HCT116 (cell line): ENCODE results near the gene CASP8AP2. TPM values are rescaled to one million over a fixed set of nuclear protein-coding genes. Genes with fewer than 3 reads are reported as not detected.

ENCODE experiments used
- ATAC-seq: fragments of 200-7000 bp; cut with Tn5 transposase; 2 replicates; pipeline ENCODE4 v1.9.1; 2020; ENCODE audit warnings: mild to moderate bottlenecking, moderate library complexity
- BruUV-seq: library from RNA; stranded (reverse); fragments of 400-500 nt; replicated peaks from 2 replicates; lab custom pipeline; 2021; lab: Mats Ljungman, UMichigan
- CTCF ChIA-PET: fragments of 300-600 bp; sonication (Branson Sonifier 250); formaldehyde crosslinking; loops from one replicate; lab custom pipeline; 2021; ENCODE audit warnings: antibody characterized with exemption; lab: Charles Lee
- POLR2A ChIA-PET: fragments of 300-600, 350-600 bp; sonication (Branson Sonifier 250); formaldehyde crosslinking; loops from one replicate; lab custom pipeline; 2021; ENCODE audit warnings: antibody characterized with exemption; lab: Charles Lee
- RAD21 ChIA-PET, 2 experiments: fragments of 300-600 bp; sonication (Branson Sonifier 250); formaldehyde crosslinking; loops; one replicate each; lab custom pipeline; 2023; ENCODE audit warnings: low total read pairs in 2 of 2; ENCODE audit not compliant: uncharacterized antibody in 2 of 2, unreplicated experiment in 2 of 2, low non-redundant PET in 1 of 2; lab: Charles Lee
- DNase-seq: peaks from one replicate; pipeline ENCODE4 v3.0.0-alpha.2; 2010; ENCODE audit warnings: low read depth, low spot score
- H2AFZ ChIP-seq: fragments of 200-600 bp; shearing (Covaris generic), sonication (generic); 2 replicates; pipeline ENCODE4 v1.6.1; 2017; ENCODE audit warnings: low read depth, mixed run types, mixed read lengths, antibody characterized with exemption, low read length; ENCODE audit not compliant: poor library complexity, severe bottlenecking
- H3K27ac ChIP-seq: 2 replicates; pipeline ENCODE4 v1.5.1; 2012; ENCODE audit warnings: low read depth, low read length
- H3K27me3 ChIP-seq: fragments of 200-600 bp; sonication (generic); 2 replicates; pipeline ENCODE4 v1.6.1; 2016; ENCODE audit warnings: mixed run types, low read length, mixed read lengths; ENCODE audit not compliant: insufficient read depth
- H3K36me3 ChIP-seq, 2 experiments: fragments of 200-500 bp in 1 of 2; fragments of 200-600 bp in 1 of 2; sonication (Bioruptor generic) in 1 of 2; sonication (generic) in 1 of 2; 2 replicates each; pipeline versions ENCODE4 v1.5.1 to v1.6.1; 2014 to 2016; ENCODE audit warnings: low read length in 2 of 2, inconsistent platforms in 1 of 2, mixed read lengths in 1 of 2, mixed run types in 1 of 2; ENCODE audit not compliant: insufficient read depth in 2 of 2, control insufficient read depth in 1 of 2
- H3K4me1 ChIP-seq, 2 experiments: fragments of 200-600 bp in 1 of 2; sonication (generic) in 1 of 2; 2 replicates each; pipeline versions ENCODE4 v1.5.1 to v1.6.1; 2012 to 2017; ENCODE audit warnings: low read length in 2 of 2, inconsistent platforms in 1 of 2, mild to moderate bottlenecking in 1 of 2, mixed read lengths in 1 of 2, mixed run types in 1 of 2, moderate library complexity in 1 of 2; ENCODE audit not compliant: insufficient read depth in 2 of 2, control insufficient read depth in 1 of 2
- H3K4me2 ChIP-seq: fragments of 200-600 bp; sonication (generic); 2 replicates; pipeline ENCODE4 v1.6.1; 2017; ENCODE audit warnings: mixed run types, low read length, mixed read lengths
- H3K4me3 ChIP-seq, 2 experiments: fragments of 200-600 bp in 1 of 2; sonication (generic) in 1 of 2; replicated peaks in 1 of 2; 2 replicates each; pipeline ENCODE4 v1.5.1; 2011 to 2016; ENCODE audit warnings: low read length in 2 of 2, control low read depth in 1 of 2, low read depth in 1 of 2, mild to moderate bottlenecking in 1 of 2, mixed read lengths in 1 of 2, mixed run types in 1 of 2
- H3K79me2 ChIP-seq: fragments of 200-600 bp; sonication (generic); 2 replicates; pipeline ENCODE4 v1.6.1; 2017; ENCODE audit warnings: mild to moderate bottlenecking, mixed run types, low read length, moderate library complexity, mixed read lengths; ENCODE audit not compliant: insufficient read depth
- H3K9ac ChIP-seq: fragments of 200-600 bp; sonication (generic); 2 replicates; pipeline ENCODE4 v1.6.1; 2016; ENCODE audit warnings: low read length, mixed read lengths
- H3K9me2 ChIP-seq: fragments of 200-600 bp; sonication (generic), shearing (Covaris generic); 2 replicates; pipeline ENCODE4 v1.6.1; 2017; ENCODE audit warnings: mixed run types, mild to moderate bottlenecking, moderate library complexity; ENCODE audit not compliant: insufficient read depth
- H3K9me3 ChIP-seq, 2 experiments: fragments of 200-500 bp in 1 of 2; fragments of 200-600 bp in 1 of 2; sonication (Bioruptor generic) in 1 of 2; sonication (generic) in 1 of 2; 2 replicates each; pipeline ENCODE4 v1.6.1; 2014 to 2017; ENCODE audit warnings: low read length in 2 of 2, mixed read lengths in 2 of 2, inconsistent platforms in 1 of 2, low read depth in 1 of 2, mild to moderate bottlenecking in 1 of 2, mixed run types in 1 of 2, moderate library complexity in 1 of 2; ENCODE audit not compliant: control insufficient read depth in 1 of 2, insufficient read depth in 1 of 2
- H4K20me1 ChIP-seq: fragments of 200-600 bp; sonication (generic), shearing (Covaris generic); 2 replicates; pipeline ENCODE4 v1.6.1; 2017; ENCODE audit warnings: mixed run types, mild to moderate bottlenecking, moderate library complexity; ENCODE audit not compliant: insufficient read depth
- CBX3 ChIP-seq: IDR thresholded peaks from 2 replicates; pipeline ENCODE4 v1.6.1; 2012; ENCODE audit warnings: low read depth
- CTCF ChIP-seq, 3 experiments: fragments of 200-600 bp in 1 of 3; sonication (generic) in 1 of 3; IDR thresholded peaks in 2 of 3; conservative IDR thresholded peaks in 1 of 3; 2 replicates each; pipeline ENCODE4 v1.5.1; 2012 to 2017; ENCODE audit warnings: low read depth in 2 of 3, low read length in 2 of 3, antibody characterized with exemption in 1 of 3, borderline replicate concordance in 1 of 3, control low read depth in 1 of 3, mild to moderate bottlenecking in 1 of 3, mixed read lengths in 1 of 3, mixed run types in 1 of 3, moderate library complexity in 1 of 3; ENCODE audit not compliant: insufficient read depth in 1 of 3
- EGR1 ChIP-seq: IDR thresholded peaks from 2 replicates; pipeline ENCODE4 v1.6.1; 2012; ENCODE audit warnings: low read depth
- ELF1 ChIP-seq: IDR thresholded peaks from 2 replicates; pipeline ENCODE4 v1.6.1; 2012; ENCODE audit warnings: low read depth, borderline replicate concordance
- EZH2 ChIP-seq: fragments of 200-600 bp; sonication (generic); IDR thresholded peaks from 2 replicates; pipeline ENCODE4 v1.6.1; 2017; ENCODE audit warnings: antibody characterized with exemption, mixed run types
- FOSL1 ChIP-seq: IDR thresholded peaks from 2 replicates; pipeline ENCODE4 v1.6.1; 2012; ENCODE audit warnings: low read depth
- JUND ChIP-seq: IDR thresholded peaks from 2 replicates; pipeline ENCODE4 v1.6.1; 2012
- POLR2A ChIP-seq: IDR thresholded peaks from 2 replicates; pipeline ENCODE4 v1.7.0; 2011; ENCODE audit warnings: borderline replicate concordance; ENCODE audit not compliant: insufficient read depth, insufficient read length; ENCODE audit errors: extremely low read depth
- POLR2AphosphoS5 ChIP-seq: IDR thresholded peaks from 2 replicates; pipeline ENCODE4 v1.6.1; 2011; ENCODE audit warnings: mild to moderate bottlenecking, low read depth, low read length, moderate library complexity
- REST ChIP-seq: IDR thresholded peaks from 2 replicates; pipeline ENCODE4 v1.6.1; 2012; ENCODE audit warnings: low read depth
- SIN3A ChIP-seq: IDR thresholded peaks from 2 replicates; pipeline ENCODE4 v1.6.1; 2012; ENCODE audit warnings: low read depth
- SP1 ChIP-seq: IDR thresholded peaks from 2 replicates; pipeline ENCODE4 v1.6.1; 2012; ENCODE audit warnings: low read depth
- SRF ChIP-seq: IDR thresholded peaks from 2 replicates; pipeline ENCODE4 v1.6.1; 2012; ENCODE audit warnings: low read depth
- YY1 ChIP-seq: IDR thresholded peaks from 2 replicates; pipeline ENCODE4 v1.6.1; 2011; ENCODE audit warnings: low read length, low read depth, moderate library complexity, mild to moderate bottlenecking; ENCODE audit not compliant: insufficient replicate concordance; ENCODE audit errors: extremely low read depth
- ZFX ChIP-seq: fragments of 450-650 bp; IDR thresholded peaks from 2 replicates; pipeline ENCODE4 v1.6.1; 2017
- ZNF274 ChIP-seq: fragments of 200-500 bp; sonication (Bioruptor generic); IDR thresholded peaks from 2 replicates; pipeline ENCODE4 v1.6.1; 2014; ENCODE audit warnings: mild to moderate bottlenecking, low read depth, low read length, inconsistent platforms
- intact Hi-C: fragments of 100-400 bp; cut with micrococcal nuclease; formaldehyde crosslinking; loops from 2 replicates; pipeline ENCODE4 v1.10.0; 2022
- total RNA-seq: library from RNA; stranded (reverse); gene quantifications from one replicate; pipeline ENCODE4 v1.2.1, GENCODE V29; 2021; ENCODE audit not compliant: unreplicated experiment

CASP8AP2 gene
- total RNA-seq, 1 experiment from 2014 or later: 18.6 TPM

DNA sequence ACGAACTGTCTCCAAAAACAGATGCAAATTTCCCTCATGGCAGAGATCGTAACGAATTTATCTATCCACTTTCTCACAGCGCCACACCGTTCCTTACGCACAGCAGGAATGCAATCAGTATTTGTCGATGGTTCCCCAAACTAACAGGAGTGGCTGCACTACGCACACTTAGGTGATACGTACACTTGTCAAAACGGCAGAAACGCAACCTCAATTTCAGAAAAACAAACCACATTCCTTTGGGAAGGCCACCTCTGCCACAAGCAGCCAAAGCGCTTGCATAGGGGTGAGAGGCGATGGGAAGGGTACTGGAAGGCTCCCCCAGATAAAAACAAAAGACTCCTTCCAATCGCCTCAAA lies 10.7 kb upstream of the CASP8AP2 start:
- Histone ChIP-seq H3K4me2 (peak overlapping the region; percentile 85), H2AFZ (no peak overlapping the region), H3K9me2 (no peaks in the 10 kb centered on the region), H3K27me3 (no peaks in the 10 kb centered on the region), H4K20me1 (peaks cover 9% of the 10 kb centered on the region; the same call in 1 of the 2 replicates), H3K79me2 (peaks cover 57% of the 10 kb centered on the region), H3K9ac (peak overlapping the region; percentile 99), H3K4me1 (peaks cover 5 to 25% of the 10 kb centered on the region in 2 experiments; a peak in 3 of 4 replicates), H3K4me3 (peak overlapping the region; percentile 88 to 97), H3K27ac (peak overlapping the region; percentile 85), H3K36me3 (no peaks in the 10 kb centered on the region; a peak in 1 of 4 replicates), H3K9me3 (no peaks in the 10 kb centered on the region)
- TF ChIP-seq EZH2 (no peak), SP1 (no peak), POLR2AphosphoS5 (no peak), ELF1 (no peak), FOSL1 (no peak), SIN3A (no peak; the same call in 1 of the 2 replicates), CTCF (IDR thresholded peaks at IDR 0.05 in 2 of 3, conservative IDR thresholded peaks at IDR 0.05 in 1 of 3; ENCODE audit: borderline replicate concordance in 1 of 3, insufficient read depth in 1 of 3, low read depth in 2 of 3, low read length in 2 of 3) (no peak), EGR1 (no peak), CBX3 (no peak), ZNF274 (no peak), SRF (no peak), YY1 (no peak), JUND (no peak), ZFX (no peak), REST (no peak), POLR2A (no peak)
- ATAC-seq (peak; percentile 46), DNase-seq (no peak)
- ChIA-PET RAD21 (no interaction called here), POLR2A (interaction anchor here (1.3 to 1.6 kb wide), 2 partner anchors 10 kb away, joined by 3 to 13 read pairs; partner anchors contain the start of gene CASP8AP2), CTCF (no interaction called here)
- no TSS peak for BruUV-seq
- intact Hi-C loops: no loop called here
